HG02973 (cell line): ENCODE results near the gene REEP6.
"Not testable (repeated sequence)": the region's sequence is repeated elsewhere in the genome, so short reads cannot be mapped to it uniquely, and the experiment has no call there.

ENCODE experiments used
- ATAC-seq: cut with Tn5 transposase; IDR thresholded peaks from one replicate; pipeline ENCODE4 v1.9.1; 2021; ENCODE audit warnings: moderate library complexity; ENCODE audit not compliant: unreplicated experiment

REEP6 gene

DNA sequence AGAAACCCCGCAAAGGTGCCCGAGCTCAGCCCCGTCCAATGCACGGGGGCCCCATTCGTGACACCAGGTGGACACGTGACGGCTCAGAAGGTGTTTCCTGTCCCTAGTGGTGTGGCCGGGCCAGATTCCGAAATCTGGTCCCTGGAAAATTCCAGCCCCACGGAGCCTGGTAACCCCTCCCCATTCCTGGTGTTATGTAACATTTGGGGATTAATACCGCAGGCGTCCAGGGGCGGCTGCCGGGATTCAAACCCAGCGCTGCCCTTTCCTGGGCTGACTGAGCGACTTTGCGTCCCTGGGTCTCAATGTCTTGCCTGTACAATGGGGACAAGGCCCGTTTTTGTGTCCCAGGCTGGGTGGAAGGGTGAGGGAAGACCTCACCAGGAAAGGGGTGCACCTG is 31.9 kb downstream of the REEP6 start:
- ATAC-seq = no peak

DNA sequence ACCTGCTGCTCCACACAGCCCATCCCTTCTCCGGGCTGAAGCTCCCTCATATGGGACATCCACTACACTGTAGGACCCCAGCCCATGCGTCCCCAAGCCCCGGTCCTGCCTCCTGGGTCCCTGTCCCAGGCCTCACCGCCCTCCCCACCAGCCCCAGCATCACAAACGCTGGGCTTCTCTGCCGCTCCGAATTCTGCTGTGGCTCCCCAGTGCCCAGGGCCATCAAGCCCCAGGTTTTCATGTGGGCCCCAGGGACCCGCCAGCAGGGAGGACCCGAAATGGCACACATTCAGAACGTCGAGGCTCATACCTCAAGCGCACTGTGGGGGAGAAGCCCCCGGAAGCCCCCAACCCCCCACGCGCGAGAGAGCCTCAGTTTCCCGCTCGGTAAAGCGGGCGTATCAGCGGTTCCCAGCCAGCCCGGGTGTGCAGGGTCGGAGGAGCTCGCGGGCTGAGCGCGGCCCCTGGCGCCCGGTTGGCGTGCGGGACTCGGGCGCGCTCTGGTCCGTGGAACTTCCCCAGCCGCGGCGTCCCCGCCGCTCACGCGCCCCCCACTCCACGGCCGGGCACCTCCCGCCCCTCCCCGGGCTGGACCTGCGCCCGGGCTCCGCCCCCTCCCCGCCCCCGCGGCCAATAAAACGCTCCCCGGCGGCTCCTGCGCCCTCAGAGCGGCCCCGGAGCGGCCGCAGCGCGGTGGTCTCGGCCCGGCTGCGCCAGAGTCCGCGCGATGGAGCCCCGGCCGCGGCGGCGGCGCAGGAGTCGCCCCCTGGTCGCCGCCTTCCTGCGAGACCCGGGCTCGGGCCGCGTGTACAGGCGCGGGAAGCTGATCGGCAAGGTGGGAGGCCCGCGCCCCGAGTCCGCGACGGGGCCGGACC is 32.7 kb downstream of the REEP6 start, which contains the start of gene PLK5:
Gene PLK5, plus strand, starts transcription at position 666 of the 875 bp plus-strand sequence. CDS start 2,920 bp downstream, outside the sequence.
- ATAC-seq = no peak

GRCh38 chr19:1524287-1524971 is 33.4 kb downstream of the REEP6 start:
- ATAC-seq = no peak

DNA sequence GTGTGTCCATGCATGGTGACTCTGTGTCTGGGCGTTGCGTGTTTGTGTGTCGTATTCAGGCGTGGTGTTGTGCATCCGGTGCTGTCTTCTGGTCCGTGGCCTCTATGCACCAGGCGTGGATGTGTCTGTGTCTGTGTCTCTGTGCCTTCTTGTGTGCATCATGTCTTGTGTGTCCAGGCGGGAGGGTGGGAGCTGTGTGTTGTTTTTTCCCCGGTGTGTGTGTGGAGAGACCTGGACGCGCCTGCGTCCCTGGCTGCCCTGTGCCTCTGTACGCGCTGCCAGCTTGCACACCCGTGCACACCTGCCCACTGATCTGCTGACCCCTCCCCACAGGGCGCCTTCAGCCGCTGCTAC is 34.0 kb downstream of the REEP6 start:
- no peak for ATAC-seq

DNA sequence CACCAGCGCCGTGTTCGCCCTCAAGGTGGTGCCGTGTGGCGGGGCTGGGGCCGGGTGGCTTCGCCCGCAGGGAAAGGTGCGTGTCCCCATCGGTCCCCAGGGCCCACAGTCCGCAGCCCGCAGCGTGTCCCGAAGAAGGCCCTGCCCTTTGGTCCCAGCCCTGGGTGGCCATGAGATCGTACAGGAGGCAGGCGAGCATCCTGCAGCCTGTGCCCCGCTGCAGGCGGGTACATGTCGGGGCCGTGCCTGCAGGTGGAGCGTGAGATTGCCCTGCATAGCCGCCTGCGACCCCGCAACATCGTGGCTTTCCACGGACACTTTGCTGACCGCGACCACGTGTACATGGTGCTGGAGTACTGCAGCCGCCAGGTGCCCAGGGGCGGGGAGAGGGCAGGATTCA is 34.4 kb downstream of the REEP6 start:
- no peak for ATAC-seq

DNA sequence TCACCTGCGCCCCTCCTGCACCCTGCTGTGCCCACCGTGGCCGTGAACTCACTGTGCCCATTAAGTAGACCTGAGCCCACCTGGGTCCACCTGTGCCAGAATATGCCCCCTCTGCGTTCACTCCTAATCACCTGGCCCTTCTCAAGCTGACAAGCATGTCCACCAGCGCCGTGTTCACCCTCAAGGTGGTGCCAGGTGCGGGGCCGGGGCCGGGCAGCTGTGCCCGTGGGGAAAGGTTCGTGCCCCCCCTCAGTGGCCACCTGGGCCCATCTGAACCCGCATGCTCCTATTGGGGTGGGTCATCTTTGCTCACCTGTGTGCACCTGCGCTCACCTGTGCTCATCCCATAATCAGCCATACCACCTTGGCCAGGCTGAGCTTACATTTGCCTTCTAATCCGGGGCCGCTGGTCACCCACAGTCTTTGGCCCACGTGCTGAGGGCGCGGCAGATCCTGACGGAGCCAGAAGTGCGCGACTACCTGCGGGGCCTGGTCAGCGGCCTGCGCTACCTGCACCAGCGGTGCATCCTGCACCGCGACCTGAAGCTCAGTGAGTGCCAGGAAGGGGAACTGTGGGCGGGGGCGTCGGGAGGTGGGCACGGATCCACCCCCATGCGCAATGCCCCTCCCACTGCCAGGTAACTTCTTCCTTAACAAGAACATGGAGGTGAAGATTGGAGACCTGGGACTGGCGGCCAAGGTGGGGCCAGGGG is 35.2 kb downstream of the REEP6 start:
- ATAC-seq = no peak

DNA sequence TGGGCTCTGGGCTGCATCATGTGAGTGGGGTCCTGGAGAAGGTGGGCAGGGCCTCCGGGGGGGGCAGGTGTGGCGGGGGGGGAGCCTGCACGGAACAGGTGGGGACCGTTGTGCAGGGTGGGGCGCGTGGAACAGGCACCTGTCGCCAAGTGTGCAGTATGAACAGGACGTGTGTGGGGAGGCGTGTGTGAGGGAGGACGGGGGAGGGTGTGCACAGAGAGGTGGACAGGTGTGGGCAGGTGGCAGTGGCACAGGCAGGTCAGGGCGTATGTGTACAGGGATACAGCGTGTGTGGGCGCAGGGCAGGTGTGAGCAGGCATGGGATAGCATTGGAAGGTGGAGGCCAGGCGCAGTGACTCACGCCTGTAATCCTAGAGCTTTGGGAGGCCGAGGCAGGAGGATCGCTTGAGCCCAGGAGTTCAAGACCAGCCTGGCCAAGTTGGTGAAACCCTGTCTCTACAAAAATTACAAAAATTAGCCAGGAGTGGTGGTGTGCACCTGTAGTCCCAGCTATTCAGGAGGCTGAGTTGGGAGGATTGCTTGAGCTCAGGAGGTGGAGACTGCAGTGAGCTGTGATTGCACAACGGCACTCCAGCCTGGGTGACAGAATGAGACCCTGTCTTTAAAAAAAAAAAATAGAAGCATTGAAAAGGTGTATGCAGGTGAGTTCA is 36.1 kb downstream of the REEP6 start:
- ATAC-seq = no peak

GRCh38 chr19:1527650-1528309 is 36.8 kb downstream of the REEP6 start:
- ATAC-seq = no peak

DNA sequence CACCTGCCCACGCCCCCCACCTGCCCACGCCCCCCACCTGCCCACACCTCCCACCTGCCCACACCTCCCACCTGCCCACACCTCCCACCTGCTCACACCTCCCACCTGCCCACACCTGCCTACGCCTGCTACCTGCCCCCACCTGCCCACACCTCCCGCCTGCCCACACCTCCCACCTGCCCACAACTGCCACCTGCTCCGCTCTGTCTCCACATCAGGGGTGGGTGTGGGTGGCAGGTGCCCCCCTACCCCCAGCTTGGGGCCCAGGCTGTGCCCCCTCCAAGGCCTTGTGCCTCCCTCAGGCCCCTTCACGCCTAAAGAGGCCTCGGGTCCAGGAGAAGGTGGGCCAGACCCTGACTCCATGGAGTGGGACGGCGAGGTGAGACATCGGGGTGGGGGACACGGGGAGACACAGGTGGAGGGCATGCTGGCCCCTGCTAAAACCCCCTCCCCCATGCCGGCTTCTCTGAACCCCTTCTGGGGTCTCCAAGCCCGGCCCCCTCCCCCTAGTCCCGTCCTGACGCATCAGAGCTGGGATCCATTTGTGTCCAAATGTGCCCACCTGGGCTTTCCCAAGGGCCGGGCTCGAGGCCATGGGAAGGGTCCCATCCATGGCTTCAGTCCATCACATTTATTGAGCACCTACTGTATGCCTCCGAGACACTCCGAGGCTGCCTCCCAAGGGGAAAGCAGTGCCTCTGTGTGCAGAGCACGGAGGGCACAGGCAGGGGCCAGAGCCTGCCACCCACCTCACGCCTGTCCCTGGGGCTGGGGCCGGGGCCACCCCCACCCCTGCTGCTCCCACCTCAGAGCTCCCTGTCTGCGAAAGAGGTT is 37.8 kb downstream of the REEP6 start:
- ATAC-seq = no peak

GRCh38 chr19:1529430-1529816 is 38.4 kb downstream of the REEP6 start:
- no peak for ATAC-seq

DNA sequence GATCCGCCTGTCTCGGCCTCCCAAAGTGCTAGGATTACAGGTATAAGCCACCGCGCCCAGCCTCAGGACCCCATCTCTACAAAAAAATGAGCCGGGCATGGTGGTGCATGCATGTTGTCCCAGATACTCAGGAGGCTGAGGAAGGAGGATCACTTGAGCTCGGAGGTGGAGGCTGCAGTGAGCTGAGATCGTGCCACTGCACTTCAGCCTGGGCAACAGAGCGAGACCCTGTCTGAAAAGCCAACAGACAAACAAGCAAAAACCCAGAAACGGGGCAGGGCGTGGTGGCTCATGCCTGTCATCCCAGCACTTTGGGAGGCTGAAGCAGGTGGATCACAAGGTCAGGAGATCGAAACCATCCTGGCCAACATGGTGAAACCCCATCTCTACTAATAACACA is 39.9 kb downstream of the REEP6 start:
- ATAC-seq = not testable (repeated sequence)

- ATAC-seq = no peak
These were observed 40.6 kb downstream of the REEP6 start for GRCh38 chr19:1531587-1531986.

DNA sequence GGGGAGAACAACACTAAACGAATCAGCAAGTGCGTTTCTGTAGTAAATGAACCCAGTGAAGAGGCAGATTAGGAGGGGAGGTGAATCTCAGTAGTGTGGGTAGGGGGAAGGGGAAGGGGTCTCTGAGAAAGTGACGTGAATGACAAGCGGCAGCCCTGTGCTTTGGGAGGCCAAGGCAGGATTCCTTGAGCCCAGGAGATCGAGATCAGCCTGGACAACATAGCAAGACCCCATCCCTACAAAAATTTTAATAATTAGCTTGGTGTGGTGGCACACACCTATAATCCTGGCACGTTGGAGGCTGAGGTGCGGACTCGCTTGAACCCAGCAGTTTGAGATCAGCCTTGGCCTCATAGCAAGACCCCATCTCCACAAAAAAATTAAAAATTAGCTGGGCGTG is 41.0 kb downstream of the REEP6 start:
- ATAC-seq = no peak

- ATAC-seq = no peak
These were observed 42.6 kb downstream of the REEP6 start for GRCh38 chr19:1533510-1534150.

- no peak for ATAC-seq
These were observed 44.0 kb downstream of the REEP6 start for GRCh38 chr19:1534972-1535371.

GRCh38 chr19:1535699-1536098 is 44.7 kb downstream of the REEP6 start:
- not testable (repeated sequence) for ATAC-seq

GRCh38 chr19:1538978-1539377 is 48.0 kb downstream of the REEP6 start:
- ATAC-seq = no peak

DNA sequence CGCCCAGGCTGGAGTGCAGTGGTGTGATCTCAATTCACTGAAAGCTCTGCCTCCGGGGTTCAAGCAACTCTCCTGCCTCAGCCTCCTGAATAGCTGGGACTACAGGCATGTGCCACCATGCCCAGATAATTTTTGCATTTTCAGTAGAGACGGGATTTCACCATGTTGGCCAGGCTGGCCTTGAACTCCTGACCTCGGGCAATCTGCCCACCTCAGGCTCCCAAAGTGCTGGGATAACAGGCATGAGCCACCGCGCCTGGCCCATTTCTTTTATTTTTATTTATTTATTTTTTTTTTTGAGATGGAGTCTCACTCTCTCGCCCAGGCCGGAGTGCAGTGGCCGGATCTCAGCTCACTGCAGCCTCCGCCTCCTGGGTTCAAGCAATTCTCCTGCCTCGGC is 48.8 kb downstream of the REEP6 start:
- not testable (repeated sequence) for ATAC-seq

DNA sequence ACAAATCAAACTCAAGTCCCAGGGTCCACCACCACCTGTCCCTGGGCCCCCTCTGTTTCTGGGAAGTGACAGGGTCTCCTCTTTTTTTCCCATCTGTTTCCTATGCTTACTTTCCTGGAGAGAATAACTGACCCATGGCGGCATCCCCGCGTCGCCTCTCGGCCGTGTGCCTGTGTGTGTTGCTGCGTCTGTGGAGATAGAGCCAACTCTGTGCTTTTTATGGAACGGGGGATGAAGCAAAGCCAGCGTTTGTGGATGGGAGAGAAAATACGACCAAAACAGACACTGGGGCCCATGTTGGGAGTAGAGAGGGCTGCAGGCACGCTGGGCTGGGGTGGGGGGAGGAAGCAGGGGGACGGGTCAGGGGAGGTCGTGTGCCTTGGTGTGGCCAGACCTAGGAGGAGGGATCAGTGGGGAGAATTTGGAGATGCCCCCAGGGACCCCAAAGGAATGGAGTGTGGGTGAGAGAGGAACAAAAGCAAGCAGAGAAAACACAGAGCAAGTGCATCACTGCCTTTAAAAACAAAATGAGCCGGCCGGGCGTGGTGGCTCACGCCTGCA is 49.5 kb downstream of the REEP6 start:
- no peak for ATAC-seq
